Common myeloid progenitor, CD34-positive (primary cell): ENCODE measurements around the gene MED20.

Experiments
- CTCF ChIA-PET: fragments of 350-600 bp; sonication (Branson Sonifier 250); formaldehyde crosslinking; loops from one replicate; lab custom pipeline; 2021; ENCODE audit warnings: antibody characterized with exemption; lab: Charles Lee
- POLR2A ChIA-PET: fragments of 350-600 bp; sonication (Branson Sonifier 250); formaldehyde crosslinking; loops from one replicate; lab custom pipeline; 2021; ENCODE audit warnings: antibody characterized with exemption; lab: Charles Lee
- DNase-seq, 3 donors: peaks; one replicate each; pipeline versions ENCODE4 v3.0.0 to v3.0.0-alpha.2; 2013
- H3K27ac ChIP-seq, 2 experiments: 1 replicate in 1 of 2; 2 replicates in 1 of 2; pipeline ENCODE4 v1.7.0; 2013; ENCODE audit warnings: inconsistent platforms in 2 of 2, low read length in 2 of 2, mild to moderate bottlenecking in 2 of 2, low read depth in 1 of 2, moderate library complexity in 1 of 2; ENCODE audit not compliant: severe bottlenecking in 2 of 2, insufficient read depth in 1 of 2, poor library complexity in 1 of 2
- H3K27me3 ChIP-seq, 5 experiments: replicated peaks in 2 of 5; 1 replicate in 3 of 5; 2 replicates in 2 of 5; pipeline versions ENCODE4 v1.6.1 to v1.7.0; 2013; ENCODE audit warnings: low read length in 4 of 5, mild to moderate bottlenecking in 2 of 5, moderate library complexity in 2 of 5, inconsistent platforms in 1 of 5; ENCODE audit not compliant: insufficient read depth in 5 of 5, control insufficient read depth in 4 of 5
- H3K36me3 ChIP-seq, 4 experiments: 1 replicate in 2 of 4; 2 replicates in 2 of 4; pipeline versions ENCODE4 v1.6.1 to v1.7.0; 2013; ENCODE audit warnings: low read length in 3 of 4, control low read depth in 1 of 4, mild to moderate bottlenecking in 1 of 4; ENCODE audit not compliant: control insufficient read depth in 4 of 4, insufficient read depth in 4 of 4
- H3K4me1 ChIP-seq, 4 experiments: 1 replicate in 3 of 4; 2 replicates in 1 of 4; pipeline versions ENCODE4 v1.6.1 to v1.7.1; 2013; ENCODE audit warnings: low read length in 3 of 4, mild to moderate bottlenecking in 3 of 4, control low read depth in 1 of 4, inconsistent platforms in 1 of 4, moderate library complexity in 1 of 4; ENCODE audit not compliant: control insufficient read depth in 4 of 4, insufficient read depth in 4 of 4; ENCODE audit errors: control extremely low read depth in 1 of 4
- H3K4me3 ChIP-seq, 7 experiments: 1 replicate in 4 of 7; 2 replicates in 3 of 7; pipeline versions ENCODE4 v1.5.1 to v1.7.0; 2013; ENCODE audit warnings: mild to moderate bottlenecking in 7 of 7, low read length in 6 of 7, moderate library complexity in 6 of 7, inconsistent platforms in 2 of 7, low read depth in 2 of 7, control low read depth in 1 of 7; ENCODE audit not compliant: insufficient read depth in 4 of 7, control insufficient read depth in 1 of 7; ENCODE audit errors: extremely low read depth in 1 of 7
- H3K9me3 ChIP-seq, 5 experiments: 1 replicate in 4 of 5; 2 replicates in 1 of 5; pipeline versions ENCODE4 v1.6.1 to v1.7.1; 2013; ENCODE audit warnings: low read length in 4 of 5, mild to moderate bottlenecking in 2 of 5, inconsistent platforms in 1 of 5, low read depth in 1 of 5, moderate library complexity in 1 of 5; ENCODE audit not compliant: control insufficient read depth in 4 of 5, insufficient read depth in 2 of 5; ENCODE audit errors: control extremely low read depth in 1 of 5
- WGBS: methylation state at CpG from one replicate; pipeline ENCODE4 v1.1.5; 2013; ENCODE audit not compliant: insufficient coverage; 5-methylcytosine and 5-hydroxymethylcytosine counted together

The MED20 gene

DNA sequence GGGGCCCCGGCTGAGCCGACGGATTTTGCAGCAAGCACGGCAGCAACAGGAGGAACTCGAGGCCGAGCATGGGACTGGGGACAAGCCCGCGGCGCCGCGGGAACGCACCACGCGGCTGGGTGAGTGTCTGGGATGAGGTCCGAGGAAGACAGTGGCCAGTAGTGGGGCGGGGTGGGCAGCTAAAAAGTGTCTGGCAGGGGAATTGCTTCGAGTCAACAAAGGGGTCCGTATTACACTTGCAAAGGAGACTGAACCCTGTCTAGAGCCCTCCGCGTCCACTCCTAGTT is 716 bp upstream of the MED20 start:
- peak overlapping the region; percentile 96 to 97 for H3K27ac ChIP-seq
- H3K36me3 ChIP-seq: peaks cover 3 to 24% (median 10%) of the 10 kb centered on the region in 4 experiments
- H3K4me3 ChIP-seq: peak overlapping the region; percentile 87 to 100 (median 99)
- POLR2A ChIA-PET: interaction anchor here (0.6 to 1.9 kb wide), 5 partner anchors 11 to 165 kb away, joined by 3 to 4 read pairs (median 3); partner anchors contain the start of gene TOMM6
- CTCF ChIA-PET: interaction anchor here (0.5 to 10.9 kb wide), 13 partner anchors 9 to 303 kb away, joined by 3 to 119 read pairs (median 4); partner anchors contain the start of genes CCND3, TAF8 and TOMM6
- WGBS: 0% methylated on average over 16 of the region's 20 CpGs
- no peaks in the 10 kb centered on the region for H3K9me3 ChIP-seq
- no peaks in the 10 kb centered on the region for H3K27me3 ChIP-seq
- peaks cover 20 to 38% (median 27%) of the 10 kb centered on the region in 4 experiments for H3K4me1 ChIP-seq
- DNase-seq: no peak

DNA sequence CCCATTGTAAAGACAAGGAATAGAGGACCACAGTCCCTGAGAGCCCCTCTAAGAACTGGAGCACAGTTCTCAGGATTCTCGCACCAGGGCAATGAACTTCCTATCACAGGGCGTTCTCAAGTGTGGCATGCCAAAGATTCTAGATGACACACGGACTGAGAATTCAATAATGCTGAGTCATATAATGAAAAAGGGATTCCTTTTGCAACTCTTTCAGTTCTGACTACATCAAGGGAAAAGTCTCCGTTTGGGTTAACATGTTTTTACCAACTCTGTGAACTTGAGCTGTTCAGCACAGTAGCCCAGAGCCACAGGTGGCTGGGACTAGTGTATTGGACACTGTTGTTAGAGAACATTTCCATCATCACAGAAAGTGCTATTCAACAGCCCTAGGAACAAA is 3.4 kb downstream of the MED20 start:
- ChIA-PET POLR2A (no interaction called here), CTCF (interaction anchor here (1.5 kb wide), 1 partner anchor 12 kb away, joined by 4 read pairs; no protein-coding TSS in a partner anchor)
- H3K4me3 ChIP-seq: no peak overlapping the region
- 100% methylated on average over 1 of the region's 4 CpGs for WGBS
- H3K9me3 ChIP-seq: no peaks in the 10 kb centered on the region
- peaks cover 15 to 35% (median 24%) of the 10 kb centered on the region in 4 experiments for H3K36me3 ChIP-seq
- no peak for DNase-seq
- H3K4me1 ChIP-seq: peaks cover 12 to 25% (median 18%) of the 10 kb centered on the region in 4 experiments
- H3K27ac ChIP-seq: no peak overlapping the region
- no peaks in the 10 kb centered on the region for H3K27me3 ChIP-seq

DNA sequence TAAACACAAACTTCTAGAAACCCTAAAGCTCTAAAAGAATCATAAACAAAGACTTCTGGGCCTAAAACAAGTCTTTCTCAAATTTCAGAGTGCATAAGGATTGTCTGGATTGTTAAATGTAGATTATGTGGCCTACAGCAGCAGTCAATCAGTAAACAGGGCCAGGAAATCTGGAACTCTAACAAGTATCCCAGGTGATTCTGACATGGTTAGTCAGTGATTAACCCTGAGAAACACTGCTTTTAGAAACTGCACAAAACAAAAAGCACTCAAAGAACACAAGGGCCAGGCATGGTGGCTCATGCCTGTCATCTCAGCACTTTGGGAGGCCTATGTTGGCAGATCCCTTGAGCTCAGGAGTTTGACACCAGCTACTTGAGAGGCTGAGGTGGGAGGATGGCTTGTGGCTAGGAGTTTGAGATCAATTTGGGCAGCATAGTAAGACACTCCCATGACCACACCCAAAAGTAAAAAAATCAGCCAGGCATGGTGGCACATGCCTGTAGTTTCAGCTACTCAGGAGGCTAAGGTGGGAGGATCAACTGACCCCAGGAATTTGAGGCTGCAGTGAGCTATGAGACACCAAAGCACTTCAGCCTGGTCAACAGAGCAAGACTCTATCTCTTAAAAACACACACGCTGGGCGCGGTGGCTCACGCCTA is 5.9 kb downstream of the MED20 start:
- no CpG with 5 or more reads among the region's 4 CpGs for WGBS
- H3K36me3 ChIP-seq: peaks cover 15 to 41% (median 28%) of the 10 kb centered on the region in 4 experiments
- H3K27me3 ChIP-seq: no peaks in the 10 kb centered on the region
- no peaks in the 10 kb centered on the region for H3K9me3 ChIP-seq
- no peak overlapping the region for H3K27ac ChIP-seq
- ChIA-PET POLR2A (no interaction called here), CTCF (interaction anchor here (0.9 to 1.7 kb wide), 4 partner anchors 10 to 19 kb away, joined by 3 to 7 read pairs (median 3); no protein-coding TSS in a partner anchor)
- peaks cover 0 to 12% (median 6%) of the 10 kb centered on the region in 4 experiments for H3K4me1 ChIP-seq
- no peak for DNase-seq
- no peak overlapping the region for H3K4me3 ChIP-seq

DNA sequence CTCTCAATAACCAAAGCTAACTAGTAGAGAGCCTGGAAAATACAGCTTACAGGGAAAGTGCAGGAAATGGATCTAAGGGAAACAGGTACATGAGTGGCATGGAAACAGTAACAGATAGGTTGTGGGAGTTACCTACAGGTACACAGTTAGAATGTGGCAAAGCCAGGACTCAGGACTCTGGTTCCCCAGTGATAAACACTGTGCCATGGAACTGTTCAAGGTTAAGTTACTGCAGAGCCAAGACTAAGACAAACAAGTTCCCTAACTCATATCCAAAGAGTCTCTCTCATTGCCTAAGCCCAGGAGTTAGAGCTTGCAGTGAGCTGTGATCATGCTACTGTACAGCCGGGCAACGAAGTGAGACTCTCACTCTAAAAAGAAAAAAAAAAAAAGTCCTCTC is 6.6 kb downstream of the MED20 start:
- no peaks in the 10 kb centered on the region for H3K9me3 ChIP-seq
- ChIA-PET CTCF (interaction anchor here (0.9 to 1.7 kb wide), 6 partner anchors 9 to 127 kb away, joined by 3 to 7 read pairs (median 3); partner anchors contain the start of gene TOMM6), POLR2A (interaction anchor here (0.7 kb wide), 1 partner anchor 86 kb away, joined by 3 read pairs; no protein-coding TSS in a partner anchor)
- WGBS: no CpG with 5 or more reads among the region's 2 CpGs
- H3K4me3 ChIP-seq: no peak overlapping the region
- no peak for DNase-seq
- no peak overlapping the region for H3K27ac ChIP-seq
- H3K27me3 ChIP-seq: no peaks in the 10 kb centered on the region
- H3K4me1 ChIP-seq: peaks cover 0 to 6% (median under 1%) of the 10 kb centered on the region in 4 experiments
- peaks cover 17 to 45% (median 30%) of the 10 kb centered on the region in 4 experiments for H3K36me3 ChIP-seq

DNA sequence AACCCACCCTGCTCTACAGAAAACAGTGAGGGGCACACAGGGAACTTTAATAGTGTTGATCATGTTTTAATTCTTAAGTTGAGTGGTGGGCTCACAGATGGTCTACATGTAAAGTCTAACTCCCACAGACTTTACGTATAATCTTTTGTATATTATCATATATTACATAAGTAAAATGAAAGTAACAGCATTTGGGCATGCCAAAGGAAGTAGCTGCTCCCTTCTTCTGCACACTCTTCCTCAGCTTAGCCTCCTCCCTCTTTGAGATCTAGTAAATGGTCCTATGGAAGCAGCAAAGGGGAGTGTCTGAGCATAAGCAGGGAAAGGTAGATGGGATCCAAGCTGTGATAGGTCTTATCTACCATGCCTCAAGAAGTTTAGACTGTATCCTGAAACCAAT is 11.2 kb downstream of the MED20 start:
- WGBS: no CpG with 5 or more reads among the region's 1 CpG
- Histone ChIP-seq H3K4me1 (no peaks in the 10 kb centered on the region), H3K27ac (no peak overlapping the region), H3K27me3 (no peaks in the 10 kb centered on the region), H3K4me3 (no peak overlapping the region), H3K36me3 (peaks cover 34 to 69% (median 45%) of the 10 kb centered on the region in 4 experiments), H3K9me3 (no peaks in the 10 kb centered on the region)
- ChIA-PET CTCF (interaction anchor here (0.6 to 1.3 kb wide), 2 partner anchors 23 to 27 kb away, joined by 3 to 4 read pairs; no protein-coding TSS in a partner anchor), POLR2A (no interaction called here)
- DNase-seq: no peak

DNA sequence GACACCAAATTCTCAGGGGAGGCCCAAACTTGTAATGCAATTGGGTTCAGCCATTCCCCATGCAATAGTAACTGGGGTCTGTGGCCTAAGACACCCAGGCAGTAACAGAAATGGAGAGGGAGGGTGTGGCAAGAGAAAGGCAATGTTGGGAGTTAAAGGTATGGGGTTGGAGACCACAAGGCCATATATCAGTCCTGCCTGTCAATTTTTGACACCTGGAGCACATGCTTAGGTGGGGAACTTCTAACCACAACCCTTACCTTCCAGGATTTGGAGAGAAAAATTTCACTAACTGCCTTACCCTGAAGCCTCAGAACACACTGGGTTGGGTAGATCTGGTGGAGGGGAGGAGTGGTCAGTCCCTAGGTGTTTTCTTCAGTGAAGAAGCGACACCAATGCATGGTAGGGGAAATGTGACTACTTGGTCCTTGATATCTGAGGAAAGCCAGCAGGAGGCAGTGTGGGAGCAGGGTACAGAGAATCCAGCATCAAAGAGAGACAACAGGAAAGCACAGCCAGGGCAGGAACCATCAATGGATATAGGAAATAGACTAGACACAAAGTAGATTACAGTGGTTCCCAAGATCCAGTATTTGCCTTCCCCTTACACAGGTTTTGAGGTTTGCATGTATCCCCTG is 18.9 kb downstream of the MED20 start:
- Histone ChIP-seq H3K9me3 (no peaks in the 10 kb centered on the region), H3K27ac (no peak overlapping the region), H3K4me3 (no peak overlapping the region), H3K4me1 (peaks cover 0 to 2% (median 0%) of the 10 kb centered on the region in 4 experiments), H3K36me3 (peaks cover 11 to 25% (median 19%) of the 10 kb centered on the region in 4 experiments), H3K27me3 (no peaks in the 10 kb centered on the region)
- CTCF ChIA-PET: interaction anchor here (1.1 to 1.5 kb wide), 3 partner anchors 141 to 143 kb away, joined by 4 to 6 read pairs (median 4); no protein-coding TSS in a partner anchor
- POLR2A ChIA-PET: no interaction called here
- peak; percentile 41 to 67 (median 44) for DNase-seq
- 89% methylated on average over 1 of the region's 1 CpG for WGBS
